ENCODE measurements around the gene WTAP. TPM values are rescaled to one million over a fixed set of nuclear protein-coding genes. Genes with fewer than 3 reads are reported as not detected.

WTAP gene
- total and polyA plus RNA-seq, 2 experiments from 2014 or later, result 108 to 121 TPM

DNA sequence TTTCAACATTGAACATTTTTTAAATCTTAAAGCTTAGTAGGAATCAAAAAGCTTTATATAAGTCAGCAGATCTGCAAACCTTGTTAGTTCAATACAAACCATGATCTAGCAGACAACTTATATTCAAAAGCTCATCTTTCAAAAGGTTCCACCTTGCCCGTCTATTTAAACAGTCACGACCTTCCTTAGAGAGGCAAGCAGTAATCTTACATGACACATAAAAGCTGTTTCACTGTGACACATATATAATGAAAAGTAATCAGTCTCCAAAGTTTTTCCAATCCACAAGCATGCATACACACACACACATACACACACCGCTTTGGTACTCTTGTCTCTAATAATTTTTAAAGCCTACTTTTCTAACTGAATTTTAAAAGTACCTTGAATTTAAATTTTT, 47.2 kb upstream of the WTAP start (continued):
- TF ChIP-seq, protein P1, sequence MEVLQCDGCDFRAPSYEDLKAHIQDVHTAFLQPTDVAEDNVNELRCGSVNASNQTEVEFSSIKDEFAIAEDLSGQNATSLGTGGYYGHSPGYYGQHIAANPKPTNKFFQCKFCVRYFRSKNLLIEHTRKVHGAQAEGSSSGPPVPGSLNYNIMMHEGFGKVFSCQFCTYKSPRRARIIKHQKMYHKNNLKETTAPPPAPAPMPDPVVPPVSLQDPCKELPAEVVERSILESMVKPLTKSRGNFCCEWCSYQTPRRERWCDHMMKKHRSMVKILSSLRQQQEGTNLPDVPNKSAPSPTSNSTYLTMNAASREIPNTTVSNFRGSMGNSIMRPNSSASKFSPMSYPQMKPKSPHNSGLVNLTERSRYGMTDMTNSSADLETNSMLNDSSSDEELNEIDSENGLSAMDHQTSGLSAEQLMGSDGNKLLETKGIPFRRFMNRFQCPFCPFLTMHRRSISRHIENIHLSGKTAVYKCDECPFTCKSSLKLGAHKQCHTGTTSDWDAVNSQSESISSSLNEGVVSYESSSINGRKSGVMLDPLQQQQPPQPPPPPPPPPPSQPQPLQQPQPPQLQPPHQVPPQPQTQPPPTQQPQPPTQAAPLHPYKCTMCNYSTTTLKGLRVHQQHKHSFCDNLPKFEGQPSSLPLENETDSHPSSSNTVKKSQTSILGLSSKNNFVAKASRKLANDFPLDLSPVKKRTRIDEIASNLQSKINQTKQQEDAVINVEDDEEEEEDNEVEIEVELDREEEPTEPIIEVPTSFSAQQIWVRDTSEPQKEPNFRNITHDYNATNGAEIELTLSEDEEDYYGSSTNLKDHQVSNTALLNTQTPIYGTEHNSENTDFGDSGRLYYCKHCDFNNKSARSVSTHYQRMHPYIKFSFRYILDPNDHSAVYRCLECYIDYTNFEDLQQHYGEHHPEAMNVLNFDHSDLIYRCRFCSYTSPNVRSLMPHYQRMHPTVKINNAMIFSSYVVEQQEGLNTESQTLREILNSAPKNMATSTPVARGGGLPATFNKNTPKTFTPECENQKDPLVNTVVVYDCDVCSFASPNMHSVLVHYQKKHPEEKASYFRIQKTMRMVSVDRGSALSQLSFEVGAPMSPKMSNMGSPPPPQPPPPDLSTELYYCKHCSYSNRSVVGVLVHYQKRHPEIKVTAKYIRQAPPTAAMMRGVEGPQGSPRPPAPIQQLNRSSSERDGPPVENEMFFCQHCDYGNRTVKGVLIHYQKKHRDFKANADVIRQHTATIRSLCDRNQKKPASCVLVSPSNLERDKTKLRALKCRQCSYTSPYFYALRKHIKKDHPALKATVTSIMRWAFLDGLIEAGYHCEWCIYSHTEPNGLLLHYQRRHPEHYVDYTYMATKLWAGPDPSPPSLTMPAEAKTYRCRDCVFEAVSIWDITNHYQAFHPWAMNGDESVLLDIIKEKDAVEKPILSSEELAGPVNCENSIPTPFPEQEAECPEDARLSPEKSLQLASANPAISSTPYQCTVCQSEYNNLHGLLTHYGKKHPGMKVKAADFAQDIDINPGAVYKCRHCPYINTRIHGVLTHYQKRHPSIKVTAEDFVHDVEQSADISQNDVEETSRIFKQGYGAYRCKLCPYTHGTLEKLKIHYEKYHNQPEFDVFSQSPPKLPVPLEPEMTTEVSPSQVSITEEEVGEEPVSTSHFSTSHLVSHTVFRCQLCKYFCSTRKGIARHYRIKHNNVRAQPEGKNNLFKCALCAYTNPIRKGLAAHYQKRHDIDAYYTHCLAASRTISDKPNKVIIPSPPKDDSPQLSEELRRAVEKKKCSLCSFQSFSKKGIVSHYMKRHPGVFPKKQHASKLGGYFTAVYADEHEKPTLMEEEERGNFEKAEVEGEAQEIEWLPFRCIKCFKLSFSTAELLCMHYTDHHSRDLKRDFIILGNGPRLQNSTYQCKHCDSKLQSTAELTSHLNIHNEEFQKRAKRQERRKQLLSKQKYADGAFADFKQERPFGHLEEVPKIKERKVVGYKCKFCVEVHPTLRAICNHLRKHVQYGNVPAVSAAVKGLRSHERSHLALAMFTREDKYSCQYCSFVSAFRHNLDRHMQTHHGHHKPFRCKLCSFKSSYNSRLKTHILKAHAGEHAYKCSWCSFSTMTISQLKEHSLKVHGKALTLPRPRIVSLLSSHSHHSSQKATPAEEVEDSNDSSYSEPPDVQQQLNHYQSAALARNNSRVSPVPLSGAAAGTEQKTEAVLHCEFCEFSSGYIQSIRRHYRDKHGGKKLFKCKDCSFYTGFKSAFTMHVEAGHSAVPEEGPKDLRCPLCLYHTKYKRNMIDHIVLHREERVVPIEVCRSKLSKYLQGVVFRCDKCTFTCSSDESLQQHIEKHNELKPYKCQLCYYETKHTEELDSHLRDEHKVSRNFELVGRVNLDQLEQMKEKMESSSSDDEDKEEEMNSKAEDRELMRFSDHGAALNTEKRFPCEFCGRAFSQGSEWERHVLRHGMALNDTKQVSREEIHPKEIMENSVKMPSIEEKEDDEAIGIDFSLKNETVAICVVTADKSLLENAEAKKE (CRISPR knock-in tag; IDR thresholded peaks at IDR 0.05), result no peak
- TF ChIP-seq POLR2AphosphoS5 (IDR thresholded peaks at IDR 0.05; ENCODE audit: low read depth), result no peak

DNA sequence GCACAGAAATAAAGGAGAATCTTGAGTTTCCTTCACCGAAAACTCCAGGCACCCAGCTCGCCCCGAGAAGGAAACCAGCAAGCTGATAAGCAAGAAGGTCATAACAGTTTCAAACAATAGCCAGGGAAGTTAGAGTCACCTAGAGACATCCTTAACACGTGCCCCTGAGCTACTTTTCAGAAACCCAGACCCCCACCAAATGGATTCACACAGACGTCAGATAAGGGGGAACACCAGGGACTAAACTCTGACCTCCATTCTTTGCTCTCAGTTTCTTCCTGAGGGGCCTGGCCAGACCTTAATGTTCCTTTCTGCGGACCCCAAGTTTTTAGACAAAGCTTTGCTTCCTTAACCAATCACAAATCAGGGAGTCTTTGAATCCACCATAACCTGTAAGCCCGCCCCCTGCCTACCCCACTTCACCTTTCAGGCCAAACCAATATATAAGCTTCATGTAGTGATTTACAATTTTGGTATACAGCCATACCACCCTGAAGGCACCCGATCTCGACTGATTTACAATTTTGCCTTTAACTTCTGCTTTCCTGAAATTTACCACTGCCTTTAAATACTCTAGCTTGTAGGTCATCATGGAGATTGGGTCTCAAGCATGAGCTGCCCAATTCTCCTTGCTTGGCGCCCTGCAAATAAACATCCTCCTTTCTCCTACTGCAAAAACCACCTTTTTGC, 46.0 kb upstream of the WTAP start:
- Histone ChIP-seq H3K27me3 (ENCODE audit: insufficient read depth) (no peaks in the 10 kb centered on the region), H4K20me1 (replicated peaks; ENCODE audit: insufficient read depth) (peaks cover 6% of the 10 kb centered on the region), H3K4me2 (no peak overlapping the region), H3K79me2 (replicated peaks; ENCODE audit: insufficient read depth) (peaks cover 13% of the 10 kb centered on the region), H3F3A (replicated peaks; ENCODE audit: low read depth) (no peaks in the 10 kb centered on the region), H3K27ac (ENCODE audit: low read depth) (no peak overlapping the region), H3K4me3 (no peak overlapping the region), H3K4me1 (ENCODE audit: insufficient read depth) (no peaks in the 10 kb centered on the region), H3K9me2 (ENCODE audit: insufficient read depth) (no peaks in the 10 kb centered on the region), H3K36me3 (ENCODE audit: insufficient read depth) (peaks cover 15% of the 10 kb centered on the region), H2AFZ (no peak overlapping the region)
- H3K4me3 Mint-ChIP-seq, result no peak overlapping the region
- H3K4me1 Mint-ChIP-seq, result no peaks in the 10 kb centered on the region
- ATAC-seq (no peak), DNase-seq (ENCODE audit: low spot score) (no peak)
- H3K27ac Mint-ChIP-seq, result no peak overlapping the region
- H3K9me3 Mint-ChIP-seq, result no peaks in the 10 kb centered on the region
- H3K36me3 Mint-ChIP-seq (ENCODE audit: low read depth), result peaks cover 34% of the 10 kb centered on the region
- H3K27me3 Mint-ChIP-seq (ENCODE audit: insufficient read depth, low read depth, poor library complexity), result no peaks in the 10 kb centered on the region
- TF ChIP-seq EZH2phosphoT487 (IDR thresholded peaks at IDR 0.05; ENCODE audit: unreplicated experiment), result no peak
- TF ChIP-seq, protein P1 (CRISPR knock-in tag; IDR thresholded peaks at IDR 0.05), result no peak
- no peak for TF ChIP-seq NANOG (IDR thresholded peaks at IDR 0.05; ENCODE audit: borderline replicate concordance)
- TF ChIP-seq, protein P2, sequence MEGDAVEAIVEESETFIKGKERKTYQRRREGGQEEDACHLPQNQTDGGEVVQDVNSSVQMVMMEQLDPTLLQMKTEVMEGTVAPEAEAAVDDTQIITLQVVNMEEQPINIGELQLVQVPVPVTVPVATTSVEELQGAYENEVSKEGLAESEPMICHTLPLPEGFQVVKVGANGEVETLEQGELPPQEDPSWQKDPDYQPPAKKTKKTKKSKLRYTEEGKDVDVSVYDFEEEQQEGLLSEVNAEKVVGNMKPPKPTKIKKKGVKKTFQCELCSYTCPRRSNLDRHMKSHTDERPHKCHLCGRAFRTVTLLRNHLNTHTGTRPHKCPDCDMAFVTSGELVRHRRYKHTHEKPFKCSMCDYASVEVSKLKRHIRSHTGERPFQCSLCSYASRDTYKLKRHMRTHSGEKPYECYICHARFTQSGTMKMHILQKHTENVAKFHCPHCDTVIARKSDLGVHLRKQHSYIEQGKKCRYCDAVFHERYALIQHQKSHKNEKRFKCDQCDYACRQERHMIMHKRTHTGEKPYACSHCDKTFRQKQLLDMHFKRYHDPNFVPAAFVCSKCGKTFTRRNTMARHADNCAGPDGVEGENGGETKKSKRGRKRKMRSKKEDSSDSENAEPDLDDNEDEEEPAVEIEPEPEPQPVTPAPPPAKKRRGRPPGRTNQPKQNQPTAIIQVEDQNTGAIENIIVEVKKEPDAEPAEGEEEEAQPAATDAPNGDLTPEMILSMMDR (conservative IDR thresholded peaks at IDR 0.05; ENCODE audit: low read depth in 2 of 2), result no peak
- no peak for TF ChIP-seq ZNF331 (CRISPR knock-in tag; IDR thresholded peaks at IDR 0.05; ENCODE audit: low read depth)

All from GM23338 (cell line).